ACC112 (cell line): ENCODE measurements around the gene CXCR5.
"Not testable (repeated sequence)": the region's sequence is repeated elsewhere in the genome, so short reads cannot be mapped to it uniquely, and the experiment has no call there.

Source experiments
- H2AFZ ChIP-seq: fragments of 200-600 bp; sonication (generic); one replicate; pipeline ENCODE4 v1.6.0; 2017; ENCODE audit warnings: antibody characterized with exemption, low read length; ENCODE audit not compliant: unreplicated experiment
- H3K27ac ChIP-seq: fragments of 200-600 bp; sonication (generic); 2 replicates; pipeline ENCODE4 v1.5.1; 2014; ENCODE audit warnings: low read depth, mild to moderate bottlenecking, antibody characterized with exemption, low read length, moderate library complexity
- H3K27me3 ChIP-seq: fragments of 200-600 bp; sonication (generic); 2 replicates; pipeline ENCODE4 v1.6.1; 2014; ENCODE audit warnings: mild to moderate bottlenecking, antibody characterized with exemption, low read length, moderate library complexity, mixed read lengths; ENCODE audit not compliant: insufficient read depth
- H3K36me3 ChIP-seq: fragments of 200-600 bp; sonication (generic); 2 replicates; pipeline ENCODE4 v1.6.1; 2016; ENCODE audit warnings: mild to moderate bottlenecking, antibody characterized with exemption, low read length, moderate library complexity, mixed read lengths; ENCODE audit not compliant: insufficient read depth
- H3K4me1 ChIP-seq: fragments of 200-600 bp; sonication (generic); one replicate; pipeline ENCODE4 v1.6.1; 2016; ENCODE audit warnings: low read length, mixed read lengths; ENCODE audit not compliant: insufficient read depth, unreplicated experiment, control insufficient read depth
- H3K4me3 ChIP-seq: fragments of 200-600 bp; sonication (generic); 2 replicates; pipeline ENCODE4 v1.5.1; 2014; ENCODE audit warnings: mild to moderate bottlenecking, low read depth, low read length
- H3K79me2 ChIP-seq: fragments of 200-600 bp; sonication (generic); one replicate; pipeline ENCODE4 v1.6.0; 2016; ENCODE audit warnings: low read length; ENCODE audit not compliant: control insufficient read depth, unreplicated experiment, insufficient read depth

The CXCR5 gene, protein sequence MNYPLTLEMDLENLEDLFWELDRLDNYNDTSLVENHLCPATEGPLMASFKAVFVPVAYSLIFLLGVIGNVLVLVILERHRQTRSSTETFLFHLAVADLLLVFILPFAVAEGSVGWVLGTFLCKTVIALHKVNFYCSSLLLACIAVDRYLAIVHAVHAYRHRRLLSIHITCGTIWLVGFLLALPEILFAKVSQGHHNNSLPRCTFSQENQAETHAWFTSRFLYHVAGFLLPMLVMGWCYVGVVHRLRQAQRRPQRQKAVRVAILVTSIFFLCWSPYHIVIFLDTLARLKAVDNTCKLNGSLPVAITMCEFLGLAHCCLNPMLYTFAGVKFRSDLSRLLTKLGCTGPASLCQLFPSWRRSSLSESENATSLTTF

DNA sequence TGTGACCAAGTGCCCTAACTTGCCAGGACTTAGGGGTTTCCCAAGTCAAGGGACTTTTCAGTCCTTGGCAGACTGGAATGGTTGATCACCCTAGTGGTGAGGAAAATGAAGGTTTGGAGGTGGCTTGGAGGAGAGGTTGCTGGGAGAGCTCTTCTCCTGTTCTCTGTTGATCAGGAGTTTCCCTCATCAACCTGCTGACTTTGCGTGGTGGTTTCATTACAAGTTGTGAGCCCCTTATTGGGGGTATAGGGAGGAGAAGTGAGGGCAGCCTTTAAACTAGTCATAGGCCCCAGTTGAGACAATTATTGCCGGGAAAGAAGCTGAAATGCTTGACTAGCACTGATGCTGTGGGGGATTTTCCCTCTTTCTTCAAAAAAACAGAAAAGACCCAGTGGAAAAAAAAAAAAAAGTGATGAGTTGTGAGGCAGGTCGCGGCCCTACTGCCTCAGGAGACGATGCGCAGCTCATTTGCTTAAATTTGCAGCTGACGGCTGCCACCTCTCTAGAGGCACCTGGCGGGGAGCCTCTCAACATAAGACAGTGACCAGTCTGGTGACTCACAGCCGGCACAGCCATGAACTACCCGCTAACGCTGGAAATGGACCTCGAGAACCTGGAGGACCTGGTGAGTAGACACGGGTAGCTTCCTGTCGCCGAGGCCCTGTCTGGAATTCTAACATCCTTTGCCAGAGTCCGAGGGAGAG, at the start of gene CXCR5:
CXCR5 (plus strand) TSS at position 525 of the 704 bp plus-strand sequence; CDS start at position 575, 50 bp downstream.
- Histone ChIP-seq H3K27ac (no peak within 1 kb of the TSS), H3K27me3 (no peaks in the 10 kb centered on the region), H3K4me1 (peaks cover 15% of the 10 kb centered on the region), H3K36me3 (no peaks in the 10 kb centered on the region), H3K79me2 (no peaks in the 10 kb centered on the region), H3K4me3 (no peak within 1 kb of the TSS), H2AFZ (no peak within 1 kb of the TSS)

- Histone ChIP-seq H2AFZ (peak overlapping the region; percentile 97), H3K27ac (no peak overlapping the region), H3K27me3 (no peaks in the 10 kb centered on the region), H3K36me3 (no peaks in the 10 kb centered on the region), H3K4me3 (peak overlapping the region; percentile 66), H3K79me2 (no peaks in the 10 kb centered on the region), H3K4me1 (no peaks in the 10 kb centered on the region)
These were observed 49.2 kb upstream of the CXCR5 start for GRCh38 chr11:118834427-118835028.

DNA sequence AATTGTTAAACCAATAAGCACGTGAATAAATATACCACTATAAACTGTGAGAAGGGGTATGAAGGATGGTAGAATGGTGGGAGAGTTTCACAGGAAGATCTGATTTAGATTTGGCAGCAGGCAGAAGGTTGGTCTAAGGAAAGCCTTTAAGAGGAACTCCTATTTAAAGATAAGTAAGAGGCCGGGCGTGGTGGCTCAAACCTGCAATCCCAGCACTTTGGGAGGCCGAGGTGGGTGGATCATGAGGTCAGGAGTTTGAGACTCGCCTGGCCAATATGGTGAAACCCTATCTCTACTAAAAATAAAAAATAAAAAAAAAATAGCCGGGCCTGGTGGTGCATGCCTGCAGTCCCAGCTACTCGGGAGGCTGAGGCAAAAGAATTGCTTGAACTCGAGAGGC, 45.8 kb upstream of the CXCR5 start:
- Histone ChIP-seq H2AFZ (no peak overlapping the region), H3K79me2 (no peaks in the 10 kb centered on the region), H3K27me3 (no peaks in the 10 kb centered on the region), H3K27ac (no peak overlapping the region), H3K4me1 (no peaks in the 10 kb centered on the region), H3K36me3 (no peaks in the 10 kb centered on the region), H3K4me3 (no peak overlapping the region)

GRCh38 chr11:118838905-118839553, 44.7 kb upstream of the CXCR5 start:
- Histone ChIP-seq H3K4me3 (no peak overlapping the region), H3K27me3 (no peaks in the 10 kb centered on the region), H2AFZ (no peak overlapping the region), H3K27ac (no peak overlapping the region), H3K4me1 (no peaks in the 10 kb centered on the region), H3K36me3 (no peaks in the 10 kb centered on the region), H3K79me2 (no peaks in the 10 kb centered on the region)

DNA sequence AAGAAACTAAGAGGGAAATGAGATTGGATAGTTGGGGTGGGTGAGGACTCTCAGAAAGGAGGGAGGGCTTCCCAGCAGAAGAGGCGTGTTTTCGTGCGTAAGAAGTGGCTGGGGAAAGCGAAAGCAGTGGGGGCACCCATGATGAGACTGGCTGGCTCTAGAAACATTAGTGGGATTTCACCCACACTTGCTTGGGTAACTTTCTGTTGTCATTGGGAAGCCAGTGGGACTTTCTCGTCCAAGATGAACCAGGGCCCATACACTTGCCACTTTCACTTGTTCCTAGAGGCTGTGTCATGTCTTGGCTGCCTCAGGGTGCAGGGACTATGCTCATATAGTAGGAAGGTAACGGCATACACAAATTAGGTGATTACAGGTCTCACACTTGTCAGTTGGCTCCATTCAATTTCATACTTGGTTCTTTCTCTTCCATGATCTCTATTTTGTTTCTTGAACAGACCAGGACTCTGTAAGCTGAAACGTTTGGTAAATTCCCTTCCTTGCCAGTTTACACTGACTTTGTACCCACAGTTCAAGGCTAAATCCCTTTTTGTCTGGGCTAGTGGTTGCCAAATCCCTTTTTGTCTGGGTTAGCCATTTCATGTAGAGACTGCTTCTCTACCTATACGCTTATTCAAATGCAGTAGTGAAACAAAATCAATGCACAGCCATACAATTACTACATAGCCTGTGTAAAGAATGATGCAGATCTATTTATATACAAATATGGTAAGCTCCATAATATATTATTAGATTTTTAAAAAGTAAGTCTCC, 42.0 kb upstream of the CXCR5 start:
- no peak overlapping the region for H3K27ac ChIP-seq
- peaks cover 4% of the 10 kb centered on the region for H3K4me1 ChIP-seq
- H3K4me3 ChIP-seq = no peak overlapping the region
- no peak overlapping the region for H2AFZ ChIP-seq
- no peaks in the 10 kb centered on the region for H3K36me3 ChIP-seq
- H3K27me3 ChIP-seq = no peaks in the 10 kb centered on the region
- no peaks in the 10 kb centered on the region for H3K79me2 ChIP-seq

GRCh38 chr11:118842369-118842768, 41.3 kb upstream of the CXCR5 start:
- Histone ChIP-seq H3K36me3 (no peaks in the 10 kb centered on the region), H3K27me3 (no peaks in the 10 kb centered on the region), H3K4me3 (no peak overlapping the region), H3K79me2 (no peaks in the 10 kb centered on the region), H3K4me1 (peaks cover 4% of the 10 kb centered on the region), H2AFZ (no peak overlapping the region), H3K27ac (no peak overlapping the region)

DNA sequence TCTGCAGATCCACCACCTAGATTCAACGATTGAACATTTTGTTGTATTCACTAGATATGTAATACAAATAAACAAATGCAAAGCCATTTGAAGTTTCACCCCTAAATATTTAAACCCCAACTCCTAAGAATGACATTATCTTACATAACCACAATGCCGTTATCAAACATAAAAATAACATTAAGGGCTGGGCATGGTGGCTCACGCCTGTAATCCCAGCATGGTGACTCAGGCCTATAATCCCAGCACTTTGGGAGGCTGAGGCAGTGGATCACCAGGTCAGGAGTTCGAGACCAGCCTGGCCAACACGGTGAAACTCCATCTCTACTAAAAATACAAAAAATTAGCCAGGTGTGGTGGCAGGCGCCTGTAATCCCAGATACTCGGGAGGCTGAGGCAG, 40.8 kb upstream of the CXCR5 start:
- H3K27me3 ChIP-seq, H3K4me3 ChIP-seq, H3K27ac ChIP-seq, H3K4me1 ChIP-seq, H2AFZ ChIP-seq, H3K79me2 ChIP-seq, H3K36me3 ChIP-seq: not testable (repeated sequence)

- H3K27ac ChIP-seq = no peak overlapping the region
- H2AFZ ChIP-seq = no peak overlapping the region
- no peaks in the 10 kb centered on the region for H3K36me3 ChIP-seq
- peaks cover 4% of the 10 kb centered on the region for H3K4me1 ChIP-seq
- no peaks in the 10 kb centered on the region for H3K79me2 ChIP-seq
- no peak overlapping the region for H3K4me3 ChIP-seq
- no peaks in the 10 kb centered on the region for H3K27me3 ChIP-seq
These were observed 40.1 kb upstream of the CXCR5 start for GRCh38 chr11:118843565-118843964.

- Histone ChIP-seq H3K27ac (peak overlapping the region; percentile 43), H3K4me1 (peaks cover 4% of the 10 kb centered on the region), H3K79me2 (no peaks in the 10 kb centered on the region), H3K27me3 (no peaks in the 10 kb centered on the region), H3K4me3 (no peak overlapping the region), H2AFZ (no peak overlapping the region), H3K36me3 (no peaks in the 10 kb centered on the region)
These were observed 38.3 kb upstream of the CXCR5 start for GRCh38 chr11:118845369-118845768.
